ENCODE results near the gene CCR7.
"Not testable (repeated sequence)": the region's sequence is repeated elsewhere in the genome, so short reads cannot be mapped to it uniquely, and the experiment has no call there.

DNA sequence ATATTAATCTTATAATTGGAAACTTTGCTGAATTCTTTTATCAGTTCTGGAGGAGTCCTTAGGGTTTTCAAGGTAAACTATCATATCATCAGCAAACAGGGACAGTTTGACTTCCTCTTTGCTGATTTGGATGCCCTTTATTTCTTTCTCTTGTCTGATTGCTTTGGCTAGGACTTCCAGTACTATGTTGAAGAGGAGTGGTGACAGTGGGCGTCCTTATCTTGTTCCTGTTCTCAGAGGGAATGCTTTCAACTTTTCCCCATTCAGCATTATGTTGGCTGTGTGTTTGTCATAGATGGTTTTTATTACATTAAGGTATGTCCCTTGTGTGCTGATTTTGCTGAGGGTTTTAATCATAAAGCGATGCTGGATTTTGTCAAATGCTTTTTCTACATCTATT lies 19.7 kb upstream of the CCR7 start:
- not testable (repeated sequence) for TF ChIP-seq RFX5 (IDR thresholded peaks at IDR 0.05; ENCODE audit: low read length); POLR2AphosphoS5 (IDR thresholded peaks at IDR 0.05; ENCODE audit: low read depth, low read length)
- TF ChIP-seq, protein P1, sequence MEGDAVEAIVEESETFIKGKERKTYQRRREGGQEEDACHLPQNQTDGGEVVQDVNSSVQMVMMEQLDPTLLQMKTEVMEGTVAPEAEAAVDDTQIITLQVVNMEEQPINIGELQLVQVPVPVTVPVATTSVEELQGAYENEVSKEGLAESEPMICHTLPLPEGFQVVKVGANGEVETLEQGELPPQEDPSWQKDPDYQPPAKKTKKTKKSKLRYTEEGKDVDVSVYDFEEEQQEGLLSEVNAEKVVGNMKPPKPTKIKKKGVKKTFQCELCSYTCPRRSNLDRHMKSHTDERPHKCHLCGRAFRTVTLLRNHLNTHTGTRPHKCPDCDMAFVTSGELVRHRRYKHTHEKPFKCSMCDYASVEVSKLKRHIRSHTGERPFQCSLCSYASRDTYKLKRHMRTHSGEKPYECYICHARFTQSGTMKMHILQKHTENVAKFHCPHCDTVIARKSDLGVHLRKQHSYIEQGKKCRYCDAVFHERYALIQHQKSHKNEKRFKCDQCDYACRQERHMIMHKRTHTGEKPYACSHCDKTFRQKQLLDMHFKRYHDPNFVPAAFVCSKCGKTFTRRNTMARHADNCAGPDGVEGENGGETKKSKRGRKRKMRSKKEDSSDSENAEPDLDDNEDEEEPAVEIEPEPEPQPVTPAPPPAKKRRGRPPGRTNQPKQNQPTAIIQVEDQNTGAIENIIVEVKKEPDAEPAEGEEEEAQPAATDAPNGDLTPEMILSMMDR (IDR thresholded peaks at IDR 0.05): not testable (repeated sequence)

Data from SK-N-SH (cell line).